Liver (tissue), 2 donors: ENCODE results near the gene NAT10.

ENCODE experiments used
- CTCF ChIP-seq: fragments of 150-350 bp; IDR thresholded peaks from 2 replicates; pipeline ENCODE4 v1.5.1; 2017; ENCODE audit warnings: improper control_type of control experiment, low read depth, low read length; ENCODE audit not compliant: missing input control
- TF ChIP-seq, protein P1 (sequence below): IDR thresholded peaks from 2 replicates; pipeline ENCODE4 v1.6.1; 2016; ENCODE audit warnings: antibody characterized with exemption
- donor health status: healthy.

DNA sequence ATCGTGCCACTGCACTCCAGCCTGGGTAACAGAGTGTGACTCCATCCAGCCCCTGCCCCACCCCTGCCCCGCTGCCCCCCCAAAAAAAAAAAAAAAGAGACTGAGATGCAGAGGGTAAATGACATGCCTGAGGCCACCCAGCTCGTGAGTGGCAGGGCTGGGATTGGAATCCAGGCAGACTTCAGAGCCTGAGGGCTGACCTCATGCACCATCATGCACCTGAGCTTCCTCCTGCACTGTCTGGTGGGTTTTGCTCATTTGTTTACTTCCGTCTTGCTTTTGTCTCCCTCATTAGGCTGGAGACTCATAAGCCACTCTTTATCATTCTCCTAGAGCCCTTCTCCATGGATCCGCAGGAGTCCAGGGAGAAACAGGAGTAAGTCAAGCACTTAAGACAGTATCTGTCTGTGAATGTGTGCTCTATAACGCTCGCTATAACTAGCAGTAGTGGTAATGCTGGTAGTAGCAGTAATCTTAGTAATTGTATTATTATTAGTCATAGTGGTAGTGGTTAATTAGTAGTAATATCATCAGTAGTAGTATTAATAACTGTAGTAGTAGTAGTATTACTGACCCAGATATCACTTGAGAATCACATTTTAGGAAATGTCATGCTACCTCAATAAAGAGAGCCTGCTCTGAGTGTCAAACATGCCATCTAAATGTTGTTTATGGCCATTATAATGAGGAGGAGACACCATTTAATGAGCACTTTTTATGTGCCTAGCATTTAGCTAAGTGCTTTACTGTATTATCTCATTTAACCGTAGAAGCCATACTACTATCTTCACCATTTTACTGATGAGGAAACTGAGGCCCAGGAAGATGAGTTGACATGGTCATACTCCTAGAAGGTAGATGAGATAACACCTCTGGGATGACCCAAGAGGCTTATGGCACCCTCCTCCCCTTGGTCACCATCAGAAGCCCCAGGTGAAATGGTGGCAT, 85.0 kb downstream of the NAT10 start:
- TF ChIP-seq, protein P1, sequence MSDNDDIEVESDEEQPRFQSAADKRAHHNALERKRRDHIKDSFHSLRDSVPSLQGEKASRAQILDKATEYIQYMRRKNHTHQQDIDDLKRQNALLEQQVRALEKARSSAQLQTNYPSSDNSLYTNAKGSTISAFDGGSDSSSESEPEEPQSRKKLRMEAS: no peak
- no peak for TF ChIP-seq CTCF
